Activated naive CD4-positive, alpha-beta T cell treated with anti-CD3 and anti-CD28 coated beads, Interleukin-2, amount 50 U/mL, for 24 hours (primary cell): ENCODE measurements around the gene JAKMIP1.

ENCODE experiments used
- H3K27ac Mint-ChIP-seq: one replicate; pipeline ENCODE4 v1.8.0; 2021; ENCODE audit warnings: mild to moderate bottlenecking, mixed read lengths
- H3K27me3 Mint-ChIP-seq: one replicate; pipeline ENCODE4 v1.8.0; 2021; ENCODE audit warnings: mixed read lengths
- H3K36me3 Mint-ChIP-seq: one replicate; pipeline ENCODE4 v1.8.0; 2021; ENCODE audit warnings: mixed read lengths
- H3K4me1 Mint-ChIP-seq: one replicate; pipeline ENCODE4 v1.8.0; 2021; ENCODE audit warnings: mixed read lengths
- H3K4me3 Mint-ChIP-seq: one replicate; pipeline ENCODE4 v1.8.0; 2021; ENCODE audit warnings: mild to moderate bottlenecking, mixed read lengths
- H3K9me3 Mint-ChIP-seq: one replicate; pipeline ENCODE4 v1.8.0; 2021; ENCODE audit warnings: mixed read lengths

Gene JAKMIP1

GRCh38 chr4:6231663-6232165 lies 31.4 kb upstream of the JAKMIP1 start:
- Mint-ChIP-seq H3K9me3 (no peaks in the 10 kb centered on the region), H3K27me3 (no peaks in the 10 kb centered on the region), H3K27ac (no peak overlapping the region), H3K4me1 (no peaks in the 10 kb centered on the region), H3K4me3 (no peak overlapping the region), H3K36me3 (no peaks in the 10 kb centered on the region)

GRCh38 chr4:6230827-6231662 lies 30.7 kb upstream of the JAKMIP1 start:
- Mint-ChIP-seq H3K4me3 (no peak overlapping the region), H3K27ac (no peak overlapping the region), H3K27me3 (peaks cover 3% of the 10 kb centered on the region), H3K36me3 (no peaks in the 10 kb centered on the region), H3K9me3 (no peaks in the 10 kb centered on the region), H3K4me1 (no peaks in the 10 kb centered on the region)

GRCh38 chr4:6230502-6230785 lies 30.1 kb upstream of the JAKMIP1 start:
- H3K4me1 Mint-ChIP-seq, result no peaks in the 10 kb centered on the region
- no peak overlapping the region for H3K27ac Mint-ChIP-seq
- H3K27me3 Mint-ChIP-seq, result peaks cover 6% of the 10 kb centered on the region
- H3K36me3 Mint-ChIP-seq, result no peaks in the 10 kb centered on the region
- H3K9me3 Mint-ChIP-seq, result no peaks in the 10 kb centered on the region
- H3K4me3 Mint-ChIP-seq, result no peak overlapping the region

- Mint-ChIP-seq H3K4me3 (no peak overlapping the region), H3K4me1 (no peaks in the 10 kb centered on the region), H3K36me3 (no peaks in the 10 kb centered on the region), H3K27me3 (peaks cover 6% of the 10 kb centered on the region), H3K27ac (no peak overlapping the region), H3K9me3 (no peaks in the 10 kb centered on the region)
Observed at GRCh38 chr4:6229671-6230501, 29.5 kb upstream of the JAKMIP1 start.

GRCh38 chr4:6229095-6229494 lies 28.7 kb upstream of the JAKMIP1 start:
- no peaks in the 10 kb centered on the region for H3K4me1 Mint-ChIP-seq
- no peaks in the 10 kb centered on the region for H3K9me3 Mint-ChIP-seq
- H3K27me3 Mint-ChIP-seq, result peaks cover 9% of the 10 kb centered on the region
- H3K4me3 Mint-ChIP-seq, result no peak overlapping the region
- no peaks in the 10 kb centered on the region for H3K36me3 Mint-ChIP-seq
- H3K27ac Mint-ChIP-seq, result no peak overlapping the region

GRCh38 chr4:6228158-6229067 lies 28.1 kb upstream of the JAKMIP1 start:
- peaks cover 15% of the 10 kb centered on the region for H3K27me3 Mint-ChIP-seq
- H3K36me3 Mint-ChIP-seq, result no peaks in the 10 kb centered on the region
- no peaks in the 10 kb centered on the region for H3K9me3 Mint-ChIP-seq
- H3K4me1 Mint-ChIP-seq, result no peaks in the 10 kb centered on the region
- H3K27ac Mint-ChIP-seq, result no peak overlapping the region
- no peak overlapping the region for H3K4me3 Mint-ChIP-seq

- H3K36me3 Mint-ChIP-seq, result peaks cover 2% of the 10 kb centered on the region
- no peaks in the 10 kb centered on the region for H3K9me3 Mint-ChIP-seq
- no peaks in the 10 kb centered on the region for H3K4me1 Mint-ChIP-seq
- no peak overlapping the region for H3K27ac Mint-ChIP-seq
- H3K27me3 Mint-ChIP-seq, result peaks cover 21% of the 10 kb centered on the region
- H3K4me3 Mint-ChIP-seq, result no peak overlapping the region
Observed at GRCh38 chr4:6227412-6228157, 27.2 kb upstream of the JAKMIP1 start.

- Mint-ChIP-seq H3K4me1 (no peaks in the 10 kb centered on the region), H3K27ac (no peak overlapping the region), H3K4me3 (no peak overlapping the region), H3K9me3 (no peaks in the 10 kb centered on the region), H3K36me3 (peaks cover 4% of the 10 kb centered on the region), H3K27me3 (peaks cover 24% of the 10 kb centered on the region)
Observed at GRCh38 chr4:6226506-6226905, 26.2 kb upstream of the JAKMIP1 start.

GRCh38 chr4:6225469-6225868 lies 25.1 kb upstream of the JAKMIP1 start:
- no peaks in the 10 kb centered on the region for H3K4me1 Mint-ChIP-seq
- H3K27ac Mint-ChIP-seq, result no peak overlapping the region
- no peaks in the 10 kb centered on the region for H3K9me3 Mint-ChIP-seq
- H3K4me3 Mint-ChIP-seq, result no peak overlapping the region
- H3K27me3 Mint-ChIP-seq, result peaks cover 32% of the 10 kb centered on the region
- H3K36me3 Mint-ChIP-seq, result peaks cover 4% of the 10 kb centered on the region

- H3K36me3 Mint-ChIP-seq, result peaks cover 4% of the 10 kb centered on the region
- no peak overlapping the region for H3K27ac Mint-ChIP-seq
- no peaks in the 10 kb centered on the region for H3K9me3 Mint-ChIP-seq
- peaks cover 36% of the 10 kb centered on the region for H3K27me3 Mint-ChIP-seq
- no peaks in the 10 kb centered on the region for H3K4me1 Mint-ChIP-seq
- no peak overlapping the region for H3K4me3 Mint-ChIP-seq
Observed at GRCh38 chr4:6224735-6225134, 24.4 kb upstream of the JAKMIP1 start.

- Mint-ChIP-seq H3K4me1 (no peaks in the 10 kb centered on the region), H3K27me3 (peaks cover 45% of the 10 kb centered on the region), H3K9me3 (no peaks in the 10 kb centered on the region)
Observed at GRCh38 chr4:6222761-6223292, 22.5 kb upstream of the JAKMIP1 start.

GRCh38 chr4:6221851-6222760 lies 21.8 kb upstream of the JAKMIP1 start:
- Mint-ChIP-seq H3K9me3 (no peaks in the 10 kb centered on the region), H3K27me3 (peaks cover 45% of the 10 kb centered on the region), H3K4me3 (no peak overlapping the region), H3K27ac (no peak overlapping the region), H3K4me1 (no peaks in the 10 kb centered on the region), H3K36me3 (peaks cover 4% of the 10 kb centered on the region)

More at GRCh38 chr4:6222761-6223292, 22.5 kb upstream of the JAKMIP1 start:
- Mint-ChIP-seq H3K36me3 (peaks cover 4% of the 10 kb centered on the region), H3K4me3 (no peak overlapping the region), H3K27ac (no peak overlapping the region)

GRCh38 chr4:6221301-6221850 lies 21.0 kb upstream of the JAKMIP1 start:
- Mint-ChIP-seq H3K27me3 (peaks cover 47% of the 10 kb centered on the region), H3K27ac (no peak overlapping the region), H3K36me3 (peaks cover 4% of the 10 kb centered on the region)

More at GRCh38 chr4:6221301-6221850, 21.0 kb upstream of the JAKMIP1 start:
- Mint-ChIP-seq H3K9me3 (no peaks in the 10 kb centered on the region), H3K4me3 (no peak overlapping the region), H3K4me1 (no peaks in the 10 kb centered on the region)
